ENCODE data around the gene VSX2.

DNA sequence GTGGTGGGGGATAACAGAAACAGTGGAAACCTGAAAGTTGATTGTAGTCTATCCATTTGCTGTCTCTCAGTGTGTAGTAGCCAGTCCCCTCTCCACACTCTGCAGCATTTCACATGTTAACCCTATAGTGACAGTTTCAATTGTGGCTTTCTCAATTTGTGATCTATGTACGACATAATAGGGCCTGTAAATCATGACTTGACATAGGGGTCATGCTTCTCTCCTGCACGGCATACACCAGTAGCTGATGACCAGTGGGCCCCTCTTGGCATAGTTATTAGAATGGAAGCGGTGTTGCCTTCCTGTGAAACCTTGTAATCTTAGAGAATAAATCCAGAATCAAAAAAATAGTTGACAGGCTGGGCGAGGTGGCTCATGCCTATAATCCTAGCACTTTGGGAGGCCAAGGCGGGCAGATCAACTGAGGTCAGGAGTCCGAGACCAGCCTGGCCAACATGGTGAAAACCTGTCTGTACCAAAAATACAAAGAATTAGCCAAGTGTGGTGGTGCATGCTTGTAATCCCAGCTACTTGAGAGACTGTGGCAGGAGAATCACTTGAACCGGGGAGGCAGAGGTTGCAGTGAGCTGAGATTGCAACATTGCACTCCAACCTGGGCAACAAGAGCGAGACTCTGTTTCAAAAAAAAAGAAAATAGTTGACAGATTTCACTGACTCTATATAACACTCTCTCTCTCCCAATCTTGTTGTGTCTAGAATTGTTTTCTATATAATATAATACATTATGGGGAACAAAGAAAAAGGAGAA, 44.6 kb upstream of the VSX2 start:
- TF ChIP-seq GATA2 (IDR thresholded peaks at IDR 0.05; ENCODE audit: low read depth, low read length), result no peak
- TF ChIP-seq GATA3 (IDR thresholded peaks at IDR 0.05; ENCODE audit: low read depth, low read length), result no peak
